GM19468 (cell line): ENCODE measurements around the gene CIAO2B.
"Not testable (repeated sequence)": the region's sequence is repeated elsewhere in the genome, so short reads cannot be mapped to it uniquely, and the experiment has no call there.

ENCODE experiments used
- ATAC-seq: cut with Tn5 transposase; IDR thresholded peaks from one replicate; pipeline ENCODE4 v1.9.1; 2021; ENCODE audit warnings: mild to moderate bottlenecking, moderate library complexity, moderate number of reproducible peaks; ENCODE audit not compliant: unreplicated experiment; ENCODE audit errors: extremely low read depth

Gene CIAO2B

DNA sequence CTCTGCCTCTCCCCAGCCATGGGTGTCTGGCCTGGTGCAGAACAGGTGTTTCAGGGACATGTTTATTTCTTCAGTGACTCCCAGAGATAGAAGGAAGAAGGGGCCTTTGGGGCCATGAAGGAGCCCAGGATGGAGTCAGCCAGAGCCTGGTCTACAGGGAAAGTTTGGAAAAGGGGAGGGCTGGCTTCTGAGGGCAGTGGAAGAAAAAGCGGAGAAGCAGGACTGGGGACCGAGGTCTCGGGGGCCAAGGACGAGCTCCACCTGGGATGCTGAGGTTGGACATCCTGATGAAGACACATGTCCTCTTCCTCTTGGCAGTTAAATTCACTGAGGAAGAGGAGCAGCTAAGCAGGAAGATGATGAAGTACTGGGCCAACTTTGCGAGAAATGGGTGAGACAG lies 8.8 kb upstream of the CIAO2B start:
- ATAC-seq, result no peak

DNA sequence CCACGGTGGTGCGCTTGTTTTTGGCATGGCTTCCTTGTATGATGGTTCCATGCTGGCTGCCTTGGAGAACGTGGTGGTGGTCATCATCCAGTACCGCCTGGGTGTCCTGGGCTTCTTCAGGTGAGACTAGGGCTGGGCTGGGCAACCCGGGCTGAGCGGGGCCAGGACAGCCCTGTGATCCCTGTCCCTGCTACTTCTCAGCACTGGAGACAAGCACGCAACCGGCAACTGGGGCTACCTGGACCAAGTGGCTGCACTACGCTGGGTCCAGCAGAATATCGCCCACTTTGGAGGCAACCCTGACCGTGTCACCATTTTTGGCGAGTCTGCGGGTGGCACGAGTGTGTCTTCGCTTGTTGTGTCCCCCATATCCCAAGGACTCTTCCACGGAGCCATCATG lies 6.0 kb upstream of the CIAO2B start:
- ATAC-seq, result no peak

DNA sequence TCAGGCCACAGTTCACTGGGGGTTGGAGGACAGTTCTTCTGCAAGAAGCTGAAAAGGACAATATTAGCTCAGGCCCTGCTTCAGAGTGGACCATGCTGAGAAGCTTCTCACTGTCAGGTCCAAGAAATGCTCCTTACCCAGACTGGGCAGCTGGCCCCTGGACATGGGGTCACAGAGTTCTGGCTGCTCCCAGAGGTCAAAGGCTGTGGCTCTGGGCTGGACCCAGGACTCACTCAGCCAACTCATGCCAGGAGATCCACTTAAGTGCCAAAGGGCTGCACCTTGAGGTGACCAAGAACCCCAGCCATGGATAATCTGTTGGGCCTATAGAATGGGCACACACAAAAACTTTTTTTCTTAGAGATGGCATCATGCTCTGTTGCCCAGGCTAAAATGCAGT lies 5.2 kb upstream of the CIAO2B start:
- ATAC-seq, result no peak

DNA sequence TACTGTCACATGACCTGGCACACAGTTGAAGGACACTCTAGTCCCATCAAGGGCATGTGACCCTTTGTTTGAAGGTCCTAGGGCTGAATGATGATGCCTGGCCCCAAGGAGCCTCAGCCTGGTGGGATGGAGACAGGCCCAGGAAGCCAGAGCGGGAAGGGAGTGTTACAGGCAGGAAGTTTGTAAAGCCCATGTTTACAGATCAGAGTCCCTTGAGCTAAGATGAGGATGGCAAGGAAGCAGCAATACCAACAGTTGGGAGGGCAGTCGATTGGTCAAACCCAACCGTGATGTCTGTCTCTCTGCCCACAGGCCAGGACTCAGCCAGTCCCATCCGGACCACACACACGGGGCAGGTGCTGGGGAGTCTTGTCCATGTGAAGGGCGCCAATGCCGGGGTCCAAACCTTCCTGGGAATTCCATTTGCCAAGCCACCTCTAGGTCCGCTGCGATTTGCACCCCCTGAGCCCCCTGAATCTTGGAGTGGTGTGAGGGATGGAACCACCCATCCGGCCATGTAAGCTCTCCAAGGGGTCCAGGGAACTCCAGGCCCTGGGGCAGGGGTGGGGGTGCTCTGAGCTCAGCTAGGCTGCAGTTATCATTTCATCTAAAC lies 3.6 kb upstream of the CIAO2B start:
- no peak for ATAC-seq

DNA sequence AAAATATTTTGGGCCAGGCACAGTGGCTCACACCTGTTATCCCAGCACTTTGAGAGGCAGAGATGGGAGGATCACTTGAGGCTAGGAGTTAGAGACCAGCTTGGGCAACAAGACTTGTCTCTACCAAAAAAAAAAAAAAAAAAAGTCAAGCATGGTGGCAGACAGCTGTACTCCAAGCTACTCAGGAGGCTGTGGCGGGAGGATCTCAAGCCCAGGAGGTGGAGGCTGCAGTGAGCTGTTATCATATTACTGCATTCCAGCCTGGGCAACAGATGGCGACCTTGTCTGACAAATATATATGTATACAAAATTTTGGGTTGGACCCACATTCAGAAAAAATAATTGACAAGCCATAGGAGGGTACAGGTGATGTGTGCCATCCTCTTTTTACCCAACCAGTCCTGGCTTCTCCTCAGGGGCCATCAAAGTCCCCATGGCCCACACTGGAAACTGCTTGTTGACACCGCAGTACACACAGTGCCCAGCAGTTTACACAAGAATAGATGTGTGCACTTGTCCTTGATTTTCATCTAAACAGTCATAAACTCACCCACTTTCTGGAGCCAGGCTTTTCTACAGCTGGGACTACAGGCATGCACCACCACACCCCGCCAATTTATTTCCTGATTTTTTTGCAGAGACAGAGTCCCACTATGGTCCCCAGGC lies 2.8 kb upstream of the CIAO2B start:
- no peak for ATAC-seq

DNA sequence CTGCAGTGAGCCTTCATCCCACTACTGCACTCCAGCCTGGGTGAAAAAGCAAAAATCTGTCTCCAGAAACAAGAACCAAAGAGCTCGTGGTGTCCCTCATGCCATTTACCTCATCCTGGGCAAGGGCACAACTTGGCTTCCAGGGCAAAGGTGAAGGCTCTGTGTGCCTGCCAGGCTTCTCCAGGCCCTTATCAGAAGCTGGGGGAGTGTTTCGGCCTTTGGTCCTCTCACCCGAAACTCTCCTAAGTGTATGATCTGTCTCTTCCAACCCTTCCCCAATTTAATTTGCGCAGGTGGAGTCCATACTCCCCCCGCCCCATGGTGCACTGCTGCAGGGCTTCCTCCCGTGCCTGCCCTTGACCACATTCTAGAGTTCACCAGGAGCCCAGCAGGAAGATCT lies 2.3 kb upstream of the CIAO2B start:
- no peak for ATAC-seq

DNA sequence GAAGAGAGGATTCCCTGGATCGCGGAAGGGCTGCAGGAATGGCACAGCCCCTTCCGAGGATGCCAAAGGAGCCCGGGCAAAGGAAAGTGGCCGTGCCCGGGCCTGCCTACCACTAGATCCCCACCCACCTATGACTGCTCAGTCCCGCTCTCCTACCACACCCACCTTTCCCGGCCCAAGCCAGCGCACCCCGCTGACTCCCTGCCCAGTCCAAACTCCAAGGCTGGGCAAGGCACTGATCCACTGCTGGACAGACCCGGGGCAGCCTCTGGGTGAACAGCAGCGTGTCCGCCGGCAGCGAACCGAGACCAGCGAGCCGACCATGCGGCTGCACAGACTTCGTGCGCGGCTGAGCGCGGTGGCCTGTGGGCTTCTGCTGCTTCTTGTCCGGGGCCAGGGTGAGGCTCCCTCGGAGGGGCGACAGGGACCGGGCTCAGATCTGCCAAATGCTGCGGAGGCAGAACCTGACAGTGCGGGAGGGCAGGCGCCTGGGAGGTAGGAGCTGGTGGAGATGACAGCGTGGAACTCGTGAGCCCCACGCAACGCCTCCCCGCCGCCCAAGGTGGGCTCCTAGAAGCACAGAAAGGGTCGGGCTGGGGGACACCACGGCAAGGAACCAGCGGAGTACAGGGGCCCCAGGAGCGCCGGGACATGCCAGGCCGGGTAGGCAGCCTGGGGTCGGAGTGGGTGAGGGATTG lies 1.3 kb upstream of the CIAO2B start, which contains the start of gene CES2:
Gene CES2, plus strand, starts transcription at position 203 of the 698 bp plus-strand sequence. Its CDS starts 120 bp downstream, at position 323.
- ATAC-seq, result no peak

DNA sequence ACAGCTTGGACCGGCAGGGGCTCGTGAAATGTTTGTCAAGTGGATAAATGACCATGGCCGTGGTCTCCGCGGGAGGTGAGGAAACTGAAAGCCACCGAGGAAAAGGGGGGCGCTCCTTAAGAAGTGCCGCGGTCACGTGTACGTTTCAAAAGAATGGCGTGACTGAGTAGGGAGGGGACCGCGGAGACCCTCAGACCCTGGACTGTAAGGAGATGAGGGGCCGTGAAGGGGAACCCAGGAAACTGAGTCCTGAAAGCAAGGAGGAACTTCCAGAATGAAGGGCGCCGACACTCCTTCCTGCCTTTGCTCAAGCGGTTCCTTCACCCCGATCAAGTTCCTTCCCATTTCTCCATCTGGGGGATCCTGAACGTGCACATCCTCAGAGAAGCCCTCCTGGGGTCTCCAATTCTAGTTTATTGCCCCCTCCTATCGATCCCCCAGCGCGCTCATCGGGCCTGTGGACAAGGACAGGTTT lies 674 bp upstream of the CIAO2B start:
- not testable (repeated sequence) for ATAC-seq

DNA sequence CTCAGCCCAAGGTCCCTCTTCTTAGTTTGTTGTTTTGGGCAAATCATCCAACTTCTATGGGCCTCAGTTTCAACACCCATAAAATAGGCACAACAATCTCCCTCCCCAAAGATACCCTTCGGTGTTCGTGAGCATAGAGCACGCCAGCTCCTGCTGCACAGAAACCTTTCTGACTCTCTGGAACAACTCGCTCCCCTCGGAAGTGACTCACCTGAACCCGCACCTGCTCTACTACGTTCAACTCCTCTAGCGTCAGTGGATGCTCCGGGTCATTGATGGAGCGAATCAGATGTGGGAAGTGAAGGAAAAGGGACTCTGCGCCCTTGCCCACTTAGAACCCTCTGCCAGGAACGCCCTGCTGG lies 445 bp downstream of the CIAO2B start:
- ATAC-seq, result no peak

DNA sequence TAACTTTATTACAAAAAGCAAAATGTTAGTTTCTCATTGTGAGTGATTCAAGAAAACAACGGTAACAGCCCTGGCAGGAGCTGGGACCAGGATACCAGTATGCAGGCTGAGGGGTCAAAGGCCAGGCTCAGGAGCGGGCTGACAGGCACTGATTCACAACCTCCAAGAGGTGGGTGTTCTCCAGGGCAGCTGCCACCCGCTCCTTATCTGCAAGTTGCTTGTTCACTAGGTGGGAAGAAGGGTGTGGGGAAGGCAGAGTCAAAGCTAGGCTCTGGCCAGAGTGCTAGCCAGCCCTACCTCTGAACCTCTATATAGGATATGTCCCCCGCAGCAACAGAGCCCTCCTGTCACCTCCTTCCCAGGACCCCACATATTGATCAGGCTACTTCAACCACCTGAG lies 2.1 kb downstream of the CIAO2B start:
- no peak for ATAC-seq

DNA sequence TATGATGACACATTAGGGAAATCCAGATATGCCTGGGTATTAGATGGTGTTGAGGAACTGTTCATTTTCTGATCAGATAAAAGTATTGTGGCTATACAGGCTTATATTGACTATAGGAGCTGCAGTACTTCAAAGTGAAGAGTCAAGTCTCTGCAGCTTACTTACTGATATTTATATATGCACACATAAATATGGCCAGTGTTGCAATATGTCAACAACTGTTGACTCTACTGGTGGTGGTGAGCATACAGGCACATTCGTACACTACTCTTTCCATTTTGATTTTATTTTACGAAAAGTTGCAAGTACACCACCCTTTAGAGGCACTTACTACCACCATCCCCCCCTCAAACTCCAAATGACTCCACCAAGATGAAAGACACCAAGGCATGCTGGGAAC lies 2.5 kb downstream of the CIAO2B start:
- no peak for ATAC-seq

DNA sequence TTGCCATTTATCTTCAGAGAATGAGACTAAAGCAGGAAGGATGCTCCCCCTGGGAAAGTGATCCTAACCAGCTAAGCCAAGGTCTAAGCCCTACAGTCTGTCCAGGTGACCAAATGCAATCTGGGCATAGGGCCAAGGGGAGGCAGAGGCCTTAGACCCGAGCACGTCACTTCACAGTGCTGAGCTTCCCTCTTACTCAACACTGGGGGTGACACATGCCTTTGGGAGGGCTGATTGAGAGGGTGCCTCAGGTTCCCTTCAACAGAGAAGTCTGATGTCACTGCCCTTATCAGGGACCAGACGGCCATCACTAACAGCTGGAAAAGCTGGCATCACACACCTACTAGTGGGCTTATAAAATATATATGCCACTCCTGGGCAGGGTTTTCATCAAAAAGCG lies 4.0 kb downstream of the CIAO2B start:
- ATAC-seq, result no peak

DNA sequence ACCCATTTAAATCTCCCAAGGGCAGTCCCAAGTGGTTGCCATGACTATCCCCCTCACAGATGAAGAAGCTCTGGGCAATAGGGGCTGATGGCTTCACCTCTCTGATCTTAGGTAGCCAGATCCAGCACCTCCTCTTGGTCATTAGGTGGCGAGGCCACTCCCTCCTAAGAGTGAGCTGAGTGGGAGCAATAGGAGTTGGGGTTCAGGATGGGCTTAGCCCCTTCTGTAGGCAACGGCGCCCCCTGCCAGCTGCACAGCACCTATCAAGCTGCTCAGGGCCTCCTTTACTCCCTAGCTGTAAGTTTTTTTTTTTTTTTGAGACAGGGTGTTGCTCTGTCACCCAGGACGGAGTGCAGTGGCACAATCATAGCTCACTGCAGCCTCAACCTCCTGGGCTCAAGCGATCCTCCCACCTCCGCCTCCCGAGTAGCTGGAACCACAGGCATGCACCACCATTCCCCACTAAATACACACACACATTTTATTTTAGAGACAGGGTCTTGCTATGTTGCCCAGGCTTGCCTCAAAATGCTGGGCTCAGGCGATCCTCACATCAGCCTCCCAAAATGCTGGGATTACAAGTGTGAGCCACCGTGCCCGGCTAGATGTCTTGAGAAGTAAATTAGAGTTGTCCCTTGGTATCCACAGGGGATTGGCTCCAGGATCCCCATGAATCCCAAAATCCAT lies 5.4 kb downstream of the CIAO2B start:
- ATAC-seq, result no peak

DNA sequence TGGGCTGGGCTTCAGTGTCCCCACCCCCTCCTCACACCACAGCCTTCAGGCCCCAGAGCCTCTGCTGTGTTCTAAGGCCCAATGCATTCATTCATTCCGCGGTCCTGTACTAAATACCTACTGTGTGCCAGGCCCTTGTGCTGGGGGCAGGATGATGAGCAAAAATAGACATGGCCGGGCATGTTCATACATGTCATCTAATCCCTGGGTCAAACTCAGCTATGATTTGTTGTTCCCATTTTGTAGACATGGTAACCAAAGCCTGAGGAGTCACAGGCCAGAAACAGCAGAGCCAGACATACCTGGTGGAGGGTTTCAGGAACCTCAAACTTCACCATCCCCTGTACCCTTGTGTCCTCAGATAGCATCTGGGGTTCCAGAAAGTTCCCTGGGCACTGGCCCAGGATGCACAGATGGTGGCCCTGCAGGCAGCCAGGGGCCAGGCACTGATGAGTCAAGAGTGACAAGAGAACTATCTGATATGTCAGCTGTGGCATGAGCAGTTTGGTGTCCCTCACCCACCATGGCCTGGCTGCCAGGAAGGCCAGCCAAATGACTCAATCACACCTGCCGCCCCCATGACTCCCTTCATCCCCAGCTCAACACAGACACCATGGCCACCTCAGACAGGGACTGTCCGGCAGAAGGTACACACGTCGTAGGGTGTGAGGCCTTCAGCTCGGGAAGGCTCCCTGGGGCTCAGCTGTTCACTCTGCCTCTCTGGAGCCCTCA lies 6.1 kb downstream of the CIAO2B start:
- ATAC-seq, result no peak

DNA sequence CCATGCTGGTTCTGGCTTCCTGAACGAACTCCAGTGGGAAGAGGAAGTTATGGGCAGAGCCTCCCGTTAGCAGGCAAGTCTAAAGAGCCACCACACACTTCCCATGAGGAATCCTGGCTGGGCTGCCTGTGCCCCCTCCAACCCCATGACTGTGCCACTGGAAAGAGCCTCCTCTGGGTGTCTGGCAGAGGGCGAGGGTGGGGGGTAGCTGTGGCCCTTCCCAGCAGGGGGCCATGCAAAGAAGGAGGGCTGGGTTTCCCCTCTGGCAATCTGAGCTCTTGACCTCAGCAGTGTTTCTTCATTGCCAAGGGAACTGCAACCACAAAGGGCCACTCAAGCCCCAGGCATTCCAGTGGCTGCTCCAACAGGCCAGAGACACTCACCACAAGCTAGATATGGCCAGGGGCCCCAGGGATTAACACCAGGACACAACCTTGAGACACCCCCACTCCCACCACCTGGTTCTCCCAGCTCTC lies 7.2 kb downstream of the CIAO2B start:
- no peak for ATAC-seq

DNA sequence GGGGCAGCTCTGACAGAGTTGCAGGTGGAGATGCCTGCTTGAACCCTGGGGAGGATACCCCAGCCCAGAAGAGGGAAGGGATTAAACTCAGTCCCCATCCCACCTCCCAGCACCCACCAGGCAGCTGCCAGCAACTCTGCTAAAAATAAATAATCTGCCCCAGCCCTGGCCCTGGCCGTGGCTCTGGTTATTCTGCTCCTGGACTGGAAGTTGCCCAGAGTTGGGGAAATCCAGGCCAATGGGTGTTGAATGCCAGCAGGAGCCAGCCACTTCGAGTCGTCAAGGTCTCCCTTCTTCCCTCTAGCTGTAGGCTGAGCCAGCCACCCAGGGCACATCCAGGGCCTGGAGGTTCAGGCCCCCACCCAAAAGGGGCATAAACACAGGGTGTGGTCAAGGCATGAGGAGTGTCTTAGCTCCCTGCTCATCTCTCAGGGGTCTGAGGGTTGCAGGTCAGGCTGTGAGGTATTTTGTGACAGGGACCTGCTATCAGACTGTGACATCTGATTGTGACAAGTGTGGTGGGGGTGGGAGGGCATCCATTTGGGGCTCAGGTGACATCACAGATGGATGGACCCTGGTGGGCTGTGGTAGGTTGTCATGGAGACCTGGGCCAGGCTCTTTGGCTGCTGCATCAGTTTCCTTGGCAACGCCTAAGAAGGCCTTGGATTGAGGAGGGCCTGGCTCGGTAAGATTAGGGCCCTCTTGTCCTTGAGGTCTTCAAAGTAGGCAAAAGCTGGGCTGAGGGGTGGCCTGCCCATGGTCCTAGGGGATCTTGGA lies 7.8 kb downstream of the CIAO2B start:
- no peak for ATAC-seq

DNA sequence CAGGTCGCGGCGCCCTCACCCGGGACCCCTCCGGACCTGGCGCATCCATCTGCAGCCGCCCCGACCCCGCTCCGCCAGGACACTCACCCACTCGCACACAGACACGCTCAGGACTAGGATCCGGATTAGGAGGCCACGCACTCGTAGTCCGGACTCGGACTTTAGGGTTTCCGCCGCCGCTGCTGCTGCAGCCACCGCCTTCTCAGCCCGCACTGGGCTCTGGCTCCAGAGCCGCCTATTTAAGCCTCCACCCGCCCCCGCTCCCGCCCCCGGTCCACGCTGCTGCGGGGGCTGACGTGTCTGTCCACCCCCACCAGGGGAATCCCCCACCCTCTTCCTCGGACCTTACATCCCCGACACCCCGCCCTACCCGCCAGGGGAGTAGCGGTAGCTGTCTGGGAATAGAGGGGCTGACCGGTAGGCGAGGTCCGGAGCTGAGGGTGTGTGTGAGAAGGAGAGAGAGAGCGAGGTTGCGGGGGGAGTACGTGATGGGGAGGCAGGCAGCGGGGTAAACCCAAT lies 8.8 kb downstream of the CIAO2B start, which contains the start of gene RRAD:
Gene RRAD, minus strand, starts transcription at position 214 of the 519 bp plus-strand sequence. CDS start 356 bp downstream, outside the sequence.
- ATAC-seq, result no peak

DNA sequence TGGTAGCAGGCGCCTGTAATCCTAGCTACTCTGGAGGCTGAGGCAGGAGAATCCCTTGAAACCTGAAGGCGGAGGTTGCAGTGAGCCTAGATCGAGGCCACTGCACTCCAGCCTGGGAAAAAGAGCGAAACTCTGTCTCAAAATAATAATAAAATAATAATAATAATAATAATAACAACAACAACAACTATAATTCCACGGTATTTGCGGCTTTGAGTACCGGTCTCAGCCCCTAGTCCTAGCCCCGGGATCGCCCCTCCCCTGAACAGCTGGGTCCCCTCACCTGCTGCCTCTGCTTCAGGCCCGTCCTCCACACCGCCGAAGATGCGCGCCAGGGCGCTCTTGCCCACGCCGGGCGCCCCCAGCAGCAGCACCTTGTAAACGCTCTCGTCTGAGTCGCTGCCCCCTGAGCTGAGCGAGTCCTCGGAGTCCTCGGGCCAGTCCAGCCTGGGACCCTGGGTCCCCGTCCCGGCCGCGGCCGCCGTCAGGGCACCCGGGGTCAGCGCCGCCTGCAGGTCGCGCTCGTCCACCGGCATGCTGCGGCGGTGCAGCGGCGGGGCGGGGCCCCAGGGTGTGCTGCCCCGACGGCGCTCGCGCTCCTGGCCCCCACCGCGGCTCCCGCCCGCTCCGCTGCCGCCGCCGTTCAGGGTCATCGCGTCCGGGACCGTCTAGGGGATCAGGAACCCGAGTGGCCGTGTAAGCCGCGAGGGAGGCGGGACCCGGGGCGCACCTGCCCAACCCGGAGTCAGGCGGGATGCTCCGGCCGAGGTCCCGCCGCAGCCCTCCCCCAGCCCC lies 9.5 kb downstream of the CIAO2B start:
- ATAC-seq, result no peak
